Trophoblast cell (in vitro differentiated cells and primary cell): ENCODE measurements around the gene XKR7.
"Not testable (repeated sequence)": the region's sequence is repeated elsewhere in the genome, so short reads cannot be mapped to it uniquely, and the experiment has no call there.

Experiments used
- DNase-seq, 2 donors: peaks; one replicate each; pipeline ENCODE4 v3.0.0-alpha.2; 2016
- H2AFZ ChIP-seq: 2 replicates; pipeline ENCODE4 v1.6.1; 2013; ENCODE audit warnings: low read length, moderate library complexity, mild to moderate bottlenecking; ENCODE audit not compliant: insufficient read depth, poor library complexity
- H2AK5ac ChIP-seq: 2 replicates; pipeline ENCODE4 v1.6.1; 2013; ENCODE audit warnings: mild to moderate bottlenecking, low read length
- H2BK120ac ChIP-seq: 2 replicates; pipeline ENCODE4 v1.6.1; 2013; ENCODE audit warnings: low read length, mild to moderate bottlenecking, moderate library complexity; ENCODE audit not compliant: insufficient read depth, poor library complexity
- H2BK12ac ChIP-seq: 2 replicates; pipeline ENCODE4 v1.6.1; 2013; ENCODE audit warnings: mild to moderate bottlenecking, low read length, moderate library complexity
- H2BK5ac ChIP-seq: 2 replicates; pipeline ENCODE4 v1.6.1; 2013; ENCODE audit warnings: low read length, low read depth, moderate library complexity, mild to moderate bottlenecking; ENCODE audit not compliant: poor library complexity
- H3K14ac ChIP-seq: 2 replicates; pipeline ENCODE4 v1.6.1; 2013; ENCODE audit warnings: mild to moderate bottlenecking, low read length
- H3K18ac ChIP-seq: 2 replicates; pipeline ENCODE4 v1.6.1; 2013; ENCODE audit warnings: mild to moderate bottlenecking, low read length
- H3K23ac ChIP-seq: 2 replicates; pipeline ENCODE4 v1.6.1; 2013; ENCODE audit warnings: low read length
- H3K27ac ChIP-seq: 2 replicates; pipeline ENCODE4 v1.5.1; 2013; ENCODE audit warnings: low read depth, mild to moderate bottlenecking, inconsistent platforms, low read length, moderate library complexity
- H3K27me3 ChIP-seq: 2 replicates; pipeline ENCODE4 v1.6.1; 2013; ENCODE audit warnings: inconsistent platforms, mild to moderate bottlenecking, low read length, moderate library complexity; ENCODE audit not compliant: insufficient read depth
- H3K36me3 ChIP-seq, 2 experiments: 1 replicate in 1 of 2; 2 replicates in 1 of 2; pipeline ENCODE4 v1.6.1; 2013; ENCODE audit warnings: low read length in 2 of 2, mild to moderate bottlenecking in 2 of 2, moderate library complexity in 1 of 2; ENCODE audit not compliant: insufficient read depth in 2 of 2, control insufficient read depth in 1 of 2
- H3K4ac ChIP-seq: 2 replicates; pipeline ENCODE4 v1.6.1; 2013; ENCODE audit warnings: low read depth, mild to moderate bottlenecking, low read length, moderate library complexity
- H3K4me1 ChIP-seq, 2 experiments: 1 replicate in 1 of 2; 2 replicates in 1 of 2; pipeline ENCODE4 v1.6.1; 2013; ENCODE audit warnings: low read length in 2 of 2, mild to moderate bottlenecking in 2 of 2, moderate library complexity in 1 of 2; ENCODE audit not compliant: insufficient read depth in 2 of 2, control insufficient read depth in 1 of 2
- H3K4me2 ChIP-seq: 2 replicates; pipeline ENCODE4 v1.6.1; 2013; ENCODE audit warnings: inconsistent platforms, mild to moderate bottlenecking, low read length, moderate library complexity
- H3K4me3 ChIP-seq: 2 replicates; pipeline ENCODE4 v1.5.1; 2013; ENCODE audit warnings: mild to moderate bottlenecking, low read depth, low read length, inconsistent platforms
- H3K79me1 ChIP-seq: one replicate; pipeline ENCODE4 v1.6.1; 2013; ENCODE audit warnings: low read length
- H3K79me2 ChIP-seq: 2 replicates; pipeline ENCODE4 v1.6.1; 2013; ENCODE audit warnings: low read length, mild to moderate bottlenecking; ENCODE audit not compliant: control insufficient read depth, insufficient read depth, poor library complexity
- H3K9ac ChIP-seq: 2 replicates; pipeline ENCODE4 v1.6.1; 2013; ENCODE audit warnings: mild to moderate bottlenecking, low read length
- H3K9me3 ChIP-seq: 2 replicates; pipeline ENCODE4 v1.6.1; 2013; ENCODE audit warnings: low read depth, mild to moderate bottlenecking, control low read depth, inconsistent platforms, low read length; ENCODE audit not compliant: insufficient read depth
- H4K12ac ChIP-seq: 2 replicates; pipeline ENCODE4 v1.6.1; 2013; ENCODE audit warnings: low read depth, mild to moderate bottlenecking, low read length, moderate library complexity
- H4K8ac ChIP-seq: 2 replicates; pipeline ENCODE4 v1.6.1; 2013; ENCODE audit warnings: low read depth, mild to moderate bottlenecking, low read length, moderate library complexity
- H4K91ac ChIP-seq: one replicate; pipeline ENCODE4 v1.6.1; 2013; ENCODE audit warnings: low read depth, mild to moderate bottlenecking, low read length, moderate library complexity
- WGBS: extraction: QIAGEN DNeasy Blood & Tissue Kit; methylation state at CpG from one replicate; pipeline ENCODE4 v1.1.7; 2013; ENCODE audit warnings: missing lambda C conversion rate; ENCODE audit not compliant: insufficient read length, insufficient coverage; ENCODE audit errors: extremely low coverage; 5-methylcytosine and 5-hydroxymethylcytosine counted together

The XKR7 gene

DNA sequence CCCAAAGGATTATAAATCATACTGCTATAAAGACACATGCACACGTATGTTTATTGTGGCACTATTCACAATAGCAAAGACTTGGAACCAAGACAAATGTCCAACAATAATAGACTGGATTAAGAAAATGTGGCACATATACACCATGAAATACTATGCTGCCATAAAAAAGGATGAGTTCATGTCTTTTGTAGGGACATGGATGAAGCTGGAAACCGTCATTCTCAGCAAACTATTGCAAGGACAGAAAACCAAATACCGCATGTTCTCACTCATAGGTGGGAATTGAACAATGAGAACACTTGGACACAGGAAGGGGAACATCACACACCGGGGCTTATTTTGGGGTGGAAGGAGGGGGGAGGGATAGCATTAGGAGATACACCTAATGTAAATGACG is 46.5 kb upstream of the XKR7 start:
- H3K4me1 ChIP-seq, H2BK12ac ChIP-seq, H3K27ac ChIP-seq, DNase-seq, H3K27me3 ChIP-seq, H3K14ac ChIP-seq, H2BK120ac ChIP-seq, H3K4me3 ChIP-seq, H2BK5ac ChIP-seq, H2AFZ ChIP-seq, H3K4ac ChIP-seq, H3K79me2 ChIP-seq, H3K23ac ChIP-seq, H4K12ac ChIP-seq, H3K4me2 ChIP-seq, H2AK5ac ChIP-seq, H4K8ac ChIP-seq, H3K9ac ChIP-seq, H3K36me3 ChIP-seq, H3K18ac ChIP-seq, H3K79me1 ChIP-seq, H3K9me3 ChIP-seq, H4K91ac ChIP-seq: not testable (repeated sequence)
- WGBS: no CpG with 5 or more reads among the region's 5 CpGs

DNA sequence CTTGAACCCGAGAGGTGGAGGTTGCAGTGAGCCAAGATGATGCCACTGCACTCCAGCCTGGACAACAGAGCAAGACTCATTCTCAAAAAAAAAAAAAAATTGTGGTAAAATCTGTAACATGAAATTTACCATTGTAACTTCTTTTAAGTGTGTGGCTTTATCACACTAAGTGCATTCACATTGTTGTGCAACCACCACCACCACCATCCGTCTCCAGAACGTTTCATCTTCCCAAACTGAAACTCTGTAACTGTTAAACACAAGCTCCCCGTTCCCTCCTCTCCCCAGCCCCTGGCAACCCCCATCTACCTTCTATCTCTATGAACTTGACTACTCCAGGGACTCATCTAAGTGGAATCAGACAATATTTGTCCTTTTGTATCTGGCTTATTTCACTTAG is 45.8 kb upstream of the XKR7 start:
- no peak overlapping the region for H3K18ac ChIP-seq
- H2AK5ac ChIP-seq: no peak overlapping the region
- DNase-seq: no peak
- WGBS: no CpG with 5 or more reads among the region's 4 CpGs
- no peak overlapping the region for H4K12ac ChIP-seq
- H3K23ac ChIP-seq: no peak overlapping the region
- H3K4me1 ChIP-seq: no peaks in the 10 kb centered on the region
- H2BK5ac ChIP-seq: no peak overlapping the region
- H2BK120ac ChIP-seq: no peak overlapping the region
- no peaks in the 10 kb centered on the region for H3K79me2 ChIP-seq
- H3K14ac ChIP-seq: no peak overlapping the region
- H3K36me3 ChIP-seq: no peaks in the 10 kb centered on the region
- no peak overlapping the region for H4K8ac ChIP-seq
- H2BK12ac ChIP-seq: no peak overlapping the region
- no peak overlapping the region for H4K91ac ChIP-seq
- no peaks in the 10 kb centered on the region for H3K27me3 ChIP-seq
- H3K4me2 ChIP-seq: no peak overlapping the region
- H3K4me3 ChIP-seq: no peak overlapping the region
- H2AFZ ChIP-seq: no peak overlapping the region
- H3K27ac ChIP-seq: no peak overlapping the region
- peaks cover 6% of the 10 kb centered on the region for H3K9me3 ChIP-seq
- H3K4ac ChIP-seq: no peak overlapping the region
- no peaks in the 10 kb centered on the region for H3K79me1 ChIP-seq
- no peak overlapping the region for H3K9ac ChIP-seq

DNA sequence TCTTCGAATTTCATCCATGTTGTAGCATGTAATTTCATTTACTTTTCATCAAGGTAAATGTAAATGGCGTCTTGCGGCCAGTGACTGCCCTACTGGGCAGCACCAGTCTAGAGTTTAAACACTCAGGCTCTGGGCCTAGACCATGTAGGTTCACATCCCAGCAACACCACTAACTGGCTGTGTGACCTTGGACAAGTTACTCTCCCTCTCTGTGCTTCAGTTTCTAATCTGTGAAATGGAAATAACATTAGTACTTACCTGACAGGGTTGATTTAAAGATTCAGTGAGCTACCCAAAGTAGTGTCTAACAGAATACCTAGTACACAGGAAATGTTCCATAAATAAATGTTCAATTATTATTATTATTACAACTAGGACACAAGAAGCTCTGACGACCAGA is 45.4 kb upstream of the XKR7 start:
- no peak overlapping the region for H3K27ac ChIP-seq
- no peak overlapping the region for H2AK5ac ChIP-seq
- H4K12ac ChIP-seq: no peak overlapping the region
- H3K79me2 ChIP-seq: no peaks in the 10 kb centered on the region
- no peak overlapping the region for H3K9ac ChIP-seq
- H4K91ac ChIP-seq: no peak overlapping the region
- no peak overlapping the region for H3K18ac ChIP-seq
- H3K27me3 ChIP-seq: no peaks in the 10 kb centered on the region
- H2BK120ac ChIP-seq: no peak overlapping the region
- H3K9me3 ChIP-seq: peaks cover 5% of the 10 kb centered on the region
- H3K14ac ChIP-seq: no peak overlapping the region
- no peak overlapping the region for H4K8ac ChIP-seq
- no peak overlapping the region for H3K4me3 ChIP-seq
- H3K4me2 ChIP-seq: no peak overlapping the region
- H3K36me3 ChIP-seq: no peaks in the 10 kb centered on the region
- H2AFZ ChIP-seq: no peak overlapping the region
- H3K23ac ChIP-seq: no peak overlapping the region
- no peak overlapping the region for H2BK5ac ChIP-seq
- H3K79me1 ChIP-seq: no peaks in the 10 kb centered on the region
- WGBS: no CpG with 5 or more reads among the region's 4 CpGs
- no peak overlapping the region for H3K4ac ChIP-seq
- DNase-seq: no peak
- H2BK12ac ChIP-seq: no peak overlapping the region
- H3K4me1 ChIP-seq: no peaks in the 10 kb centered on the region

DNA sequence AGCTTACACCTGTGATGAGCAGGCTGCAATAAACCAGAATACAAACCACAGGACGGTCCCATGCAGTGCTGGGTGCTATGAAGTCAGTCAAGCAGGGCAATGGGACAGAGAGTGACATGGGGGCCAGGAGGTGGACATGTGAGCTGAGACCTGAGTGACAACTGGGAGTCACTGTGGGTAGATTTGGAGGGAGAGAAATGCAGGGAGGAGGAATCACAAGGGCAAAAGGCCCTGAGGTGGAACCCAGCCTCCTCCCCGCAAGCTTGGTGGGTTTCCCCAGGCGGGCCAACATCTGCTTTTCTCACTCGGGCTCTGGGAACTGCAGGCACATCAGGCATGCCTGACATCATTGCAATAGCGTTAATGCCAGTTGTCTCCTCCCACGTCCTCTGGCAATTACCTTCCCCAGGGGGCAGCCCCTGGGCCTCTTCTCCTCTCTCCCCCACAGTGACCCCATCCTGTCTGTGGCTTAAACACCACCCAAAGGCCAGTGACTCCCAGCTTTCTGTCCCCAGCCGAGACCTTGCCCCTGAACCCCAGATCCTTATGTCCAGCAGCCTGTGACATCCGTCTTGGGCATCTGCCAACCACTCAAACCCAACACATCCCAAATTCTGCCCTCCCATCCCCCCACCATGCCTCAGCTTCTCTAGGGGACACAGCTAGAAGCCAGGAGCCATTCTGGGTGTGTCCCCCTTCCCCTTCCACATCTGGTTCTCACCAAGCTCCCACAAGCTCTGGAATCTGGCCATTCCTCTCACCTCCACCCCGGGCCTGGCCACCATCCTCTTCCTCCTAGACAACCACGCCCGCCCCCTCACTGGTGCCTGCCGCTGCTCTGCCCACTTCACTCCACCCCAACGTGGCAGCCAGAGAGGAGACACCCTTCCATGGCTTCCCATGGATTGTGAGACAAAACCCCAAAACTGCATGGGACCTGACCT is 44.3 kb upstream of the XKR7 start:
- Histone ChIP-seq H3K4ac (no peak overlapping the region), H2BK12ac (no peak overlapping the region), H3K79me1 (no peaks in the 10 kb centered on the region), H3K4me1 (no peaks in the 10 kb centered on the region), H3K14ac (no peak overlapping the region), H3K18ac (no peak overlapping the region), H2BK120ac (no peak overlapping the region), H2AFZ (no peak overlapping the region), H2AK5ac (no peak overlapping the region), H3K23ac (no peak overlapping the region), H3K9ac (no peak overlapping the region), H3K4me3 (no peak overlapping the region), H4K8ac (no peak overlapping the region), H3K27me3 (no peaks in the 10 kb centered on the region), H3K4me2 (no peak overlapping the region), H3K27ac (no peak overlapping the region), H3K9me3 (peaks cover 5% of the 10 kb centered on the region), H3K36me3 (no peaks in the 10 kb centered on the region), H2BK5ac (no peak overlapping the region), H4K12ac (no peak overlapping the region), H4K91ac (no peak overlapping the region), H3K79me2 (no peaks in the 10 kb centered on the region)
- WGBS: no CpG with 5 or more reads among the region's 13 CpGs
- DNase-seq: no peak
